Thyroid gland (tissue), 4 donors: ENCODE measurements around the gene PRKX.
"Not testable (repeated sequence)": the region's sequence is repeated elsewhere in the genome, so short reads cannot be mapped to it uniquely, and the experiment has no call there.

ENCODE experiments used
- POLR2A ChIP-seq, 2 donors: fragments of 450-650 bp; IDR thresholded peaks; one replicate each; pipeline ENCODE4 v1.6.1; 2017; ENCODE audit warnings: antibody characterized with exemption in 2 of 2, mild to moderate bottlenecking in 2 of 2, moderate library complexity in 1 of 2
- TF ChIP-seq, protein P1 (sequence below), 6 experiments: fragments of 200-600 bp in 3 of 6; fragments of 450-650 bp in 3 of 6; sonication (generic) in 3 of 6; IDR thresholded peaks; one replicate each; pipeline ENCODE4 v1.5.1; 2016 to 2019; ENCODE audit warnings: antibody characterized with exemption in 6 of 6, mild to moderate bottlenecking in 2 of 6, inconsistent platforms in 1 of 6, moderate library complexity in 1 of 6

DNA sequence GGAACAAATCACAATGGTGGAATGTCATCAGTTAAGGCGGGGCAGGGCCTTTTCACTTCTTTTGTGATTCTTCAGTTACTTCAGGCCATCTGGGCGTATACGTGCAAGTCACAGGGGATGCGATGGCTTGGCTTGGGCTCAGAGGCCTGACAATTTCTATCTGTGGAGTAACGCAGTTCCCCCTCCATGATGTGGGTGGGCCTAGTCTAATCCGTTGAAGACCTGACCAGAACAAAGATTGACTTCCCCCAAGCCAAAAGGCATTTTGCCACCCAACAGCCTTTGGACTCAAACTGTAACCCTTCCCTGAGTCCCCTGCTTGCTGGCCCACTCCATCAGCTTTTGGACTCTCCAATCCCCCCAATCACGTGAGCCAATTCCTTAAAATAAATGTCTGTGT, 153.4 kb downstream of the PRKX start:
- TF ChIP-seq, protein P1, sequence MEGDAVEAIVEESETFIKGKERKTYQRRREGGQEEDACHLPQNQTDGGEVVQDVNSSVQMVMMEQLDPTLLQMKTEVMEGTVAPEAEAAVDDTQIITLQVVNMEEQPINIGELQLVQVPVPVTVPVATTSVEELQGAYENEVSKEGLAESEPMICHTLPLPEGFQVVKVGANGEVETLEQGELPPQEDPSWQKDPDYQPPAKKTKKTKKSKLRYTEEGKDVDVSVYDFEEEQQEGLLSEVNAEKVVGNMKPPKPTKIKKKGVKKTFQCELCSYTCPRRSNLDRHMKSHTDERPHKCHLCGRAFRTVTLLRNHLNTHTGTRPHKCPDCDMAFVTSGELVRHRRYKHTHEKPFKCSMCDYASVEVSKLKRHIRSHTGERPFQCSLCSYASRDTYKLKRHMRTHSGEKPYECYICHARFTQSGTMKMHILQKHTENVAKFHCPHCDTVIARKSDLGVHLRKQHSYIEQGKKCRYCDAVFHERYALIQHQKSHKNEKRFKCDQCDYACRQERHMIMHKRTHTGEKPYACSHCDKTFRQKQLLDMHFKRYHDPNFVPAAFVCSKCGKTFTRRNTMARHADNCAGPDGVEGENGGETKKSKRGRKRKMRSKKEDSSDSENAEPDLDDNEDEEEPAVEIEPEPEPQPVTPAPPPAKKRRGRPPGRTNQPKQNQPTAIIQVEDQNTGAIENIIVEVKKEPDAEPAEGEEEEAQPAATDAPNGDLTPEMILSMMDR (IDR thresholded peaks at IDR 0.05) = not testable (repeated sequence)
- not testable (repeated sequence) for TF ChIP-seq POLR2A (IDR thresholded peaks at IDR 0.05)
